Activated CD4-positive, alpha-beta T cell treated with anti-CD3 and anti-CD28 coated beads, Interleukin-2, amount 10 ng/mL, durations not matched to agents 7 days and 5 days (primary cell): ENCODE results near the gene PTPRB. TPM values are rescaled to one million over a fixed set of nuclear protein-coding genes. Genes with fewer than 3 reads are reported as not detected.
A peak's percentile ranks its signal among the peaks of the same experiment; 100 is the strongest.

Experiments
- CTCF ChIA-PET: fragments of 350-600 bp; sonication (Branson Sonifier 250); formaldehyde crosslinking; loops from one replicate; lab custom pipeline; 2021; ENCODE audit warnings: antibody characterized with exemption; lab: Charles Lee
- POLR2A ChIA-PET: fragments of 350-600 bp; sonication (Branson Sonifier 250); formaldehyde crosslinking; loops from one replicate; lab custom pipeline; 2021; ENCODE audit warnings: antibody characterized with exemption; lab: Charles Lee
- DNase-seq: peaks from one replicate; pipeline ENCODE4 v3.0.0-alpha.2; 2020
- H3K27ac Mint-ChIP-seq: one replicate; pipeline ENCODE4 v1.8.0; 2021; ENCODE audit warnings: mild to moderate bottlenecking, moderate library complexity, mixed read lengths
- H3K27me3 Mint-ChIP-seq: one replicate; pipeline ENCODE4 v1.8.0; 2021; ENCODE audit warnings: mixed read lengths
- H3K36me3 Mint-ChIP-seq: one replicate; pipeline ENCODE4 v1.8.0; 2021; ENCODE audit warnings: low read depth, mixed read lengths
- H3K4me1 Mint-ChIP-seq: one replicate; pipeline ENCODE4 v1.8.0; 2021; ENCODE audit warnings: mixed read lengths
- H3K4me3 Mint-ChIP-seq: one replicate; pipeline ENCODE4 v1.8.0; 2021; ENCODE audit warnings: mild to moderate bottlenecking, moderate library complexity, mixed read lengths
- H3K9me3 Mint-ChIP-seq: one replicate; pipeline ENCODE4 v1.8.0; 2021; ENCODE audit warnings: mixed read lengths
- total RNA-seq, 2 experiments: library from RNA; stranded (reverse); gene quantifications; one replicate each; pipeline ENCODE4 v1.2.3, GENCODE V29; 2021

Gene PTPRB
- total RNA-seq, 2 experiments from 2014 or later: not detected

GRCh38 chr12:70635755-70636154, 1.5 kb downstream of the PTPRB start:
- Mint-ChIP-seq H3K9me3 (no peaks in the 10 kb centered on the region), H3K4me3 (no peak overlapping the region), H3K36me3 (no peaks in the 10 kb centered on the region), H3K27me3 (peaks cover 10% of the 10 kb centered on the region), H3K4me1 (peaks cover 2% of the 10 kb centered on the region), H3K27ac (no peak overlapping the region)
- ChIA-PET CTCF (interaction anchor here (0.6 kb wide), 1 partner anchor 164 kb away, joined by 3 read pairs; no protein-coding TSS in a partner anchor), POLR2A (no interaction called here)
- DNase-seq: no peak

GRCh38 chr12:70628701-70629480, 8.3 kb downstream of the PTPRB start:
- no peaks in the 10 kb centered on the region for H3K27me3 Mint-ChIP-seq
- H3K4me1 Mint-ChIP-seq: peaks cover 2% of the 10 kb centered on the region
- H3K9me3 Mint-ChIP-seq: no peaks in the 10 kb centered on the region
- CTCF ChIA-PET: no interaction called here
- no peaks in the 10 kb centered on the region for H3K36me3 Mint-ChIP-seq
- no peak for DNase-seq
- H3K4me3 Mint-ChIP-seq: no peak overlapping the region
- POLR2A ChIA-PET: no interaction called here
- H3K27ac Mint-ChIP-seq: no peak overlapping the region

GRCh38 chr12:70627677-70628076, 9.6 kb downstream of the PTPRB start:
- Mint-ChIP-seq H3K4me3 (no peak overlapping the region), H3K36me3 (no peaks in the 10 kb centered on the region), H3K9me3 (no peaks in the 10 kb centered on the region), H3K27ac (no peak overlapping the region), H3K27me3 (no peaks in the 10 kb centered on the region), H3K4me1 (peaks cover 2% of the 10 kb centered on the region)
- POLR2A ChIA-PET: no interaction called here
- CTCF ChIA-PET: no interaction called here
- DNase-seq: no peak

- Mint-ChIP-seq H3K36me3 (no peaks in the 10 kb centered on the region), H3K4me3 (no peak overlapping the region), H3K4me1 (no peaks in the 10 kb centered on the region), H3K27ac (no peak overlapping the region), H3K27me3 (no peaks in the 10 kb centered on the region), H3K9me3 (no peaks in the 10 kb centered on the region)
- ChIA-PET POLR2A (no interaction called here), CTCF (no interaction called here)
- DNase-seq: no peak
Observed at GRCh38 chr12:70626180-70626579, 11.0 kb downstream of the PTPRB start.

- Mint-ChIP-seq H3K4me3 (no peak overlapping the region), H3K27ac (no peak overlapping the region), H3K27me3 (no peaks in the 10 kb centered on the region), H3K9me3 (no peaks in the 10 kb centered on the region), H3K4me1 (no peaks in the 10 kb centered on the region), H3K36me3 (no peaks in the 10 kb centered on the region)
- CTCF ChIA-PET: no interaction called here
- POLR2A ChIA-PET: no interaction called here
- no peak for DNase-seq
Observed at GRCh38 chr12:70619471-70620152, 17.6 kb downstream of the PTPRB start.

- no peaks in the 10 kb centered on the region for H3K9me3 Mint-ChIP-seq
- H3K27me3 Mint-ChIP-seq: peaks cover 5% of the 10 kb centered on the region
- DNase-seq: no peak
- H3K4me1 Mint-ChIP-seq: no peaks in the 10 kb centered on the region
- H3K36me3 Mint-ChIP-seq: no peaks in the 10 kb centered on the region
- no peak overlapping the region for H3K4me3 Mint-ChIP-seq
- no peak overlapping the region for H3K27ac Mint-ChIP-seq
- POLR2A ChIA-PET: no interaction called here
- CTCF ChIA-PET: no interaction called here
Observed at GRCh38 chr12:70618371-70618770, 18.9 kb downstream of the PTPRB start.

- POLR2A ChIA-PET: no interaction called here
- no peak for DNase-seq
- Mint-ChIP-seq H3K4me1 (no peaks in the 10 kb centered on the region), H3K27me3 (peaks cover 9% of the 10 kb centered on the region), H3K9me3 (no peaks in the 10 kb centered on the region), H3K27ac (no peak overlapping the region), H3K36me3 (no peaks in the 10 kb centered on the region), H3K4me3 (no peak overlapping the region)
- CTCF ChIA-PET: no interaction called here
Observed at GRCh38 chr12:70617450-70617849, 19.8 kb downstream of the PTPRB start.

- H3K4me1 Mint-ChIP-seq: peaks cover 3% of the 10 kb centered on the region
- H3K27me3 Mint-ChIP-seq: peaks cover 23% of the 10 kb centered on the region
- no peak overlapping the region for H3K4me3 Mint-ChIP-seq
- H3K9me3 Mint-ChIP-seq: no peaks in the 10 kb centered on the region
- H3K27ac Mint-ChIP-seq: no peak overlapping the region
- no peaks in the 10 kb centered on the region for H3K36me3 Mint-ChIP-seq
- ChIA-PET POLR2A (no interaction called here), CTCF (no interaction called here)
- no peak for DNase-seq
Observed at GRCh38 chr12:70615174-70615866, 21.9 kb downstream of the PTPRB start.

- Mint-ChIP-seq H3K27ac (no peak overlapping the region), H3K4me3 (peak overlapping the region; percentile 43), H3K36me3 (no peaks in the 10 kb centered on the region), H3K4me1 (peaks cover 7% of the 10 kb centered on the region), H3K9me3 (no peaks in the 10 kb centered on the region), H3K27me3 (peaks cover 58% of the 10 kb centered on the region)
- ChIA-PET POLR2A (no interaction called here), CTCF (interaction anchor here (0.5 kb wide), 1 partner anchor 10 kb away, joined by 5 read pairs; no protein-coding TSS in a partner anchor)
- DNase-seq: no peak
Observed at GRCh38 chr12:70609739-70610491, 27.3 kb downstream of the PTPRB start.

- H3K4me3 Mint-ChIP-seq: peak overlapping the region; percentile 40
- no peaks in the 10 kb centered on the region for H3K36me3 Mint-ChIP-seq
- DNase-seq: no peak
- POLR2A ChIA-PET: no interaction called here
- peak overlapping the region; percentile 36 for H3K27ac Mint-ChIP-seq
- H3K9me3 Mint-ChIP-seq: no peaks in the 10 kb centered on the region
- CTCF ChIA-PET: no interaction called here
- peaks cover 7% of the 10 kb centered on the region for H3K4me1 Mint-ChIP-seq
- H3K27me3 Mint-ChIP-seq: peaks cover 58% of the 10 kb centered on the region
Observed at GRCh38 chr12:70609203-70609602, 28.0 kb downstream of the PTPRB start.

- H3K27me3 Mint-ChIP-seq: peaks cover 51% of the 10 kb centered on the region
- peaks cover 7% of the 10 kb centered on the region for H3K4me1 Mint-ChIP-seq
- H3K36me3 Mint-ChIP-seq: no peaks in the 10 kb centered on the region
- DNase-seq: no peak
- no peak overlapping the region for H3K27ac Mint-ChIP-seq
- CTCF ChIA-PET: interaction anchor here (0.7 kb wide), 1 partner anchor 13 kb away, joined by 4 read pairs; no protein-coding TSS in a partner anchor
- POLR2A ChIA-PET: no interaction called here
- no peak overlapping the region for H3K4me3 Mint-ChIP-seq
- H3K9me3 Mint-ChIP-seq: no peaks in the 10 kb centered on the region
Observed at GRCh38 chr12:70608184-70608583, 29.0 kb downstream of the PTPRB start.

- H3K9me3 Mint-ChIP-seq: no peaks in the 10 kb centered on the region
- no peaks in the 10 kb centered on the region for H3K36me3 Mint-ChIP-seq
- H3K27ac Mint-ChIP-seq: no peak overlapping the region
- ChIA-PET POLR2A (no interaction called here), CTCF (no interaction called here)
- peaks cover 50% of the 10 kb centered on the region for H3K27me3 Mint-ChIP-seq
- peaks cover 7% of the 10 kb centered on the region for H3K4me1 Mint-ChIP-seq
- H3K4me3 Mint-ChIP-seq: no peak overlapping the region
- DNase-seq: no peak
Observed at GRCh38 chr12:70607107-70607506, 30.1 kb downstream of the PTPRB start.
